Caco-2 (cell line): Measurements from ENCODE around the gene DHH. TPM values are rescaled to one million over a fixed set of nuclear protein-coding genes. Genes with fewer than 3 reads are reported as not detected.

Experiments used
- BruUV-seq: library from RNA; stranded (reverse); fragments of 400-500 nt; replicated peaks from 2 replicates; lab custom pipeline; 2021; lab: Mats Ljungman, UMichigan
- CTCF ChIA-PET: fragments of 300-600 bp; sonication (Branson Sonifier 250); formaldehyde crosslinking; loops from one replicate; lab custom pipeline; 2022; ENCODE audit warnings: antibody characterized with exemption; lab: Charles Lee
- POLR2A ChIA-PET: fragments of 300-600 bp; sonication (Branson Sonifier 250); formaldehyde crosslinking; loops from one replicate; lab custom pipeline; 2022; ENCODE audit warnings: antibody characterized with exemption; lab: Charles Lee
- DNase-seq, 2 experiments: peaks; one replicate each; pipeline versions ENCODE4 v3.0.0 to v3.0.0-alpha.2; 2020 to 2022
- H3K27me3 ChIP-seq: replicated peaks from 2 replicates; pipeline ENCODE4 v1.6.0; 2011; ENCODE audit warnings: low read length; ENCODE audit not compliant: control insufficient read depth, insufficient read depth
- H3K36me3 ChIP-seq: 2 replicates; pipeline ENCODE4 v1.5.1; 2011; ENCODE audit warnings: low read length; ENCODE audit not compliant: control insufficient read depth, insufficient read depth
- H3K4me1 ChIP-seq: fragments of 250-450 bp; sonication (Bioruptor Pico); 2 replicates; pipeline ENCODE4 v1.5.1; 2020; ENCODE audit warnings: mild to moderate bottlenecking
- H3K4me3 ChIP-seq: 2 replicates; pipeline ENCODE4 v1.5.1; 2011; ENCODE audit warnings: low read depth, mild to moderate bottlenecking, control low read depth, low read length
- H3K9me3 ChIP-seq: fragments of 250-450 bp; sonication (Bioruptor Pico); 2 replicates; pipeline ENCODE4 v1.5.1; 2020; ENCODE audit warnings: mild to moderate bottlenecking, moderate library complexity
- H3K27ac Mint-ChIP-seq: one replicate; pipeline ENCODE4 v1.8.0; 2022; ENCODE audit warnings: mixed read lengths; ENCODE audit not compliant: unreplicated experiment
- H3K27me3 Mint-ChIP-seq: one replicate; pipeline ENCODE4 v1.8.0; 2022; ENCODE audit warnings: mixed read lengths; ENCODE audit not compliant: insufficient read depth, unreplicated experiment
- H3K36me3 Mint-ChIP-seq: one replicate; pipeline ENCODE4 v1.8.0; 2022; ENCODE audit warnings: mild to moderate bottlenecking, mixed read lengths; ENCODE audit not compliant: insufficient read depth, unreplicated experiment
- H3K4me1 Mint-ChIP-seq: one replicate; pipeline ENCODE4 v1.8.0; 2022; ENCODE audit warnings: low read depth, mixed read lengths; ENCODE audit not compliant: unreplicated experiment
- H3K4me3 Mint-ChIP-seq: one replicate; pipeline ENCODE4 v1.8.0; 2022; ENCODE audit warnings: mild to moderate bottlenecking, moderate library complexity, mixed read lengths; ENCODE audit not compliant: unreplicated experiment
- H3K9me3 Mint-ChIP-seq: one replicate; pipeline ENCODE4 v1.8.0; 2022; ENCODE audit warnings: mixed read lengths; ENCODE audit not compliant: unreplicated experiment
- intact Hi-C: fragments of 100-400 bp; cut with micrococcal nuclease; formaldehyde crosslinking; loops from one replicate; pipeline ENCODE4 v1.10.0; 2022; ENCODE audit not compliant: unreplicated experiment
- total RNA-seq: library from RNA; stranded (reverse); gene quantifications from 2 replicates; pipeline ENCODE4 v1.2.3, GENCODE V29; 2022
- TF ChIP-seq, protein P1 (sequence below), 2 experiments: fragments of 200-600 bp in 1 of 2; IDR thresholded peaks; 1 replicate in 1 of 2; 2 replicates in 1 of 2; pipeline versions ENCODE4 v1.5.1 to v1.8.0; 2011 to 2022; ENCODE audit warnings: antibody characterized with exemption in 1 of 2, control low read depth in 1 of 2, inconsistent platforms in 1 of 2, low read depth in 1 of 2, low read length in 1 of 2, mild to moderate bottlenecking in 1 of 2, moderate library complexity in 1 of 2; ENCODE audit not compliant: insufficient read depth in 1 of 2, severe bottlenecking in 1 of 2, unreplicated experiment in 1 of 2

Gene DHH
- total RNA-seq, 1 experiment from 2014 or later: 0.16 TPM

GRCh38 chr12:49091056-49091835 lies 3.4 kb downstream of the DHH start:
- no peak overlapping the region for H3K4me3 ChIP-seq

GRCh38 chr12:49089821-49090773 lies 4.5 kb downstream of the DHH start:
- BruUV-seq: no TSS peak
- H3K27me3 ChIP-seq: peaks cover 17% of the 10 kb centered on the region; the same call in 1 of the 2 replicates

More at GRCh38 chr12:49091056-49091835, 3.4 kb downstream of the DHH start:
- Histone ChIP-seq H3K27me3 (peaks cover 17% of the 10 kb centered on the region; the same call in 1 of the 2 replicates), H3K9me3 (no peaks in the 10 kb centered on the region), H3K4me1 (peaks cover 11% of the 10 kb centered on the region), H3K36me3 (no peaks in the 10 kb centered on the region)
- POLR2A ChIA-PET: no interaction called here
- H3K4me3 Mint-ChIP-seq: peak overlapping the region; percentile 38
- TF ChIP-seq, protein P1, sequence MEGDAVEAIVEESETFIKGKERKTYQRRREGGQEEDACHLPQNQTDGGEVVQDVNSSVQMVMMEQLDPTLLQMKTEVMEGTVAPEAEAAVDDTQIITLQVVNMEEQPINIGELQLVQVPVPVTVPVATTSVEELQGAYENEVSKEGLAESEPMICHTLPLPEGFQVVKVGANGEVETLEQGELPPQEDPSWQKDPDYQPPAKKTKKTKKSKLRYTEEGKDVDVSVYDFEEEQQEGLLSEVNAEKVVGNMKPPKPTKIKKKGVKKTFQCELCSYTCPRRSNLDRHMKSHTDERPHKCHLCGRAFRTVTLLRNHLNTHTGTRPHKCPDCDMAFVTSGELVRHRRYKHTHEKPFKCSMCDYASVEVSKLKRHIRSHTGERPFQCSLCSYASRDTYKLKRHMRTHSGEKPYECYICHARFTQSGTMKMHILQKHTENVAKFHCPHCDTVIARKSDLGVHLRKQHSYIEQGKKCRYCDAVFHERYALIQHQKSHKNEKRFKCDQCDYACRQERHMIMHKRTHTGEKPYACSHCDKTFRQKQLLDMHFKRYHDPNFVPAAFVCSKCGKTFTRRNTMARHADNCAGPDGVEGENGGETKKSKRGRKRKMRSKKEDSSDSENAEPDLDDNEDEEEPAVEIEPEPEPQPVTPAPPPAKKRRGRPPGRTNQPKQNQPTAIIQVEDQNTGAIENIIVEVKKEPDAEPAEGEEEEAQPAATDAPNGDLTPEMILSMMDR (IDR thresholded peaks at IDR 0.05; ENCODE audit: insufficient read depth in 1 of 2, low read depth in 1 of 2, low read length in 1 of 2, severe bottlenecking in 1 of 2, unreplicated experiment in 1 of 2): no peak
- intact Hi-C loops: no loop called here
- DNase-seq: no peak
- H3K4me1 Mint-ChIP-seq: peaks cover 7% of the 10 kb centered on the region
- CTCF ChIA-PET: interaction anchor here (1.2 to 4.9 kb wide), 6 partner anchors 18 to 94 kb away, joined by 4 to 40 read pairs (median 8); partner anchors contain the start of genes LMBR1L and RHEBL1
- peaks cover 17% of the 10 kb centered on the region for H3K36me3 Mint-ChIP-seq
- H3K27me3 Mint-ChIP-seq: peaks cover 28% of the 10 kb centered on the region
- no TSS peak for BruUV-seq
- no peaks in the 10 kb centered on the region for H3K9me3 Mint-ChIP-seq
- H3K27ac Mint-ChIP-seq: no peak overlapping the region

More at GRCh38 chr12:49089821-49090773, 4.5 kb downstream of the DHH start:
- no peaks in the 10 kb centered on the region for H3K9me3 Mint-ChIP-seq
- peak overlapping the region; percentile 38 for H3K4me3 Mint-ChIP-seq
- TF ChIP-seq, protein P1 (IDR thresholded peaks at IDR 0.05; ENCODE audit: insufficient read depth in 1 of 2, low read depth in 1 of 2, low read length in 1 of 2, severe bottlenecking in 1 of 2, unreplicated experiment in 1 of 2): peak in 1 of 2 experiments; percentile 41
- Histone ChIP-seq H3K9me3 (no peaks in the 10 kb centered on the region), H3K4me1 (peaks cover 11% of the 10 kb centered on the region), H3K36me3 (no peaks in the 10 kb centered on the region), H3K4me3 (peak overlapping the region; percentile 21)
- peak in 1 of 2 experiments; percentile 41 for DNase-seq
- peaks cover 7% of the 10 kb centered on the region for H3K4me1 Mint-ChIP-seq
- ChIA-PET POLR2A (no interaction called here), CTCF (interaction anchor here (0.6 to 4.9 kb wide), 7 partner anchors 10 to 41 kb away, joined by 3 to 47 read pairs (median 40); partner anchors contain the start of genes LMBR1L and TUBA1B)
- H3K36me3 Mint-ChIP-seq: peaks cover 9% of the 10 kb centered on the region
- intact Hi-C loops: no loop called here
- H3K27ac Mint-ChIP-seq: no peak overlapping the region
- peaks cover 26% of the 10 kb centered on the region for H3K27me3 Mint-ChIP-seq
